IMR-90 (cell line): ENCODE measurements around the gene GRPEL2. TPM values are rescaled to one million over a fixed set of nuclear protein-coding genes. Genes with fewer than 3 reads are reported as not detected.

Experiments used
- ATAC-seq: fragments of 200-7000 bp; cut with Tn5 transposase; 2 replicates; pipeline ENCODE4 v1.9.1; 2020; ENCODE audit warnings: low read depth, mild to moderate bottlenecking, moderate library complexity
- BruUV-seq: library from RNA; stranded (reverse); fragments of 400-500 nt; replicated peaks from 2 replicates; lab custom pipeline; 2021; lab: Mats Ljungman, UMichigan
- CTCF ChIA-PET: fragments of 300-600 bp; formaldehyde crosslinking; extraction: SDS; loops from one replicate; lab custom pipeline; 2021; ENCODE audit warnings: antibody characterized with exemption; lab: Yijun Ruan, JAX
- POLR2A ChIA-PET: fragments of 300-600 bp; sonication (Branson Sonifier 250); formaldehyde crosslinking; loops from one replicate; lab custom pipeline; 2022; ENCODE audit warnings: antibody characterized with exemption; ENCODE audit not compliant: unreplicated experiment; lab: Charles Lee
- DNase-seq: peaks from one replicate; pipeline ENCODE4 v3.0.0; 2013
- H2AFZ ChIP-seq: replicated peaks from 2 replicates; pipeline ENCODE3; 2013; ENCODE audit warnings: low read length, mild to moderate bottlenecking; ENCODE audit not compliant: poor library complexity
- H2AK5ac ChIP-seq: 2 replicates; pipeline ENCODE4 v1.6.1; 2013; ENCODE audit warnings: low read depth, low read length, inconsistent platforms
- H2AK9ac ChIP-seq: replicated peaks from 2 replicates; pipeline ENCODE3; 2013; ENCODE audit warnings: mild to moderate bottlenecking, low read depth, low read length, moderate library complexity; ENCODE audit not compliant: poor library complexity
- H2BK120ac ChIP-seq: 2 replicates; pipeline ENCODE4 v1.6.1; 2013; ENCODE audit warnings: low read depth, low read length, inconsistent platforms
- H2BK15ac ChIP-seq: 3 replicates; pipeline ENCODE4 v1.6.1; 2013; ENCODE audit warnings: low read depth, low read length, inconsistent platforms
- H2BK20ac ChIP-seq: 2 replicates; pipeline ENCODE4 v1.6.1; 2013; ENCODE audit warnings: low read depth, mild to moderate bottlenecking, inconsistent platforms, low read length, moderate library complexity
- H2BK5ac ChIP-seq: 2 replicates; pipeline ENCODE4 v1.6.1; 2013; ENCODE audit warnings: mild to moderate bottlenecking, low read depth, low read length, inconsistent platforms; ENCODE audit not compliant: poor library complexity, severe bottlenecking
- H3K14ac ChIP-seq: replicated peaks from 2 replicates; pipeline ENCODE4 v1.6.1; 2013; ENCODE audit warnings: low read depth, low read length, inconsistent platforms
- H3K18ac ChIP-seq: 2 replicates; pipeline ENCODE4 v1.6.1; 2013; ENCODE audit warnings: low read depth, low read length, control low read depth
- H3K23ac ChIP-seq: 2 replicates; pipeline ENCODE4 v1.6.1; 2013; ENCODE audit warnings: low read depth, low read length, inconsistent platforms
- H3K27ac ChIP-seq: 2 replicates; pipeline ENCODE4 v1.5.1; 2013; ENCODE audit warnings: mild to moderate bottlenecking, control low read depth, low read length; ENCODE audit not compliant: insufficient read depth
- H3K27me3 ChIP-seq: 2 replicates; pipeline ENCODE4 v1.6.1; 2013; ENCODE audit warnings: low read length; ENCODE audit not compliant: control insufficient read depth, insufficient read depth
- H3K36me3 ChIP-seq: 2 replicates; pipeline ENCODE4 v1.6.1; 2013; ENCODE audit warnings: low read length, mixed read lengths; ENCODE audit not compliant: control insufficient read depth, insufficient read depth
- H3K4ac ChIP-seq: 2 replicates; pipeline ENCODE4 v1.6.1; 2013; ENCODE audit warnings: low read depth, low read length, inconsistent platforms
- H3K4me1 ChIP-seq: 2 replicates; pipeline ENCODE4 v1.6.1; 2013; ENCODE audit warnings: low read length, mixed read lengths; ENCODE audit not compliant: control insufficient read depth, insufficient read depth
- H3K4me2 ChIP-seq: 2 replicates; pipeline ENCODE4 v1.6.1; 2013; ENCODE audit warnings: low read depth, mild to moderate bottlenecking, control low read depth, low read length, moderate library complexity
- H3K4me3 ChIP-seq: 2 replicates; pipeline ENCODE4 v1.5.1; 2013; ENCODE audit warnings: low read depth, mild to moderate bottlenecking, control low read depth, low read length, moderate library complexity; ENCODE audit not compliant: insufficient read depth
- H3K56ac ChIP-seq: 2 replicates; pipeline ENCODE4 v1.6.1; 2013; ENCODE audit warnings: low read length, inconsistent platforms; ENCODE audit not compliant: insufficient read depth; ENCODE audit errors: extremely low read depth
- H3K79me1 ChIP-seq, 2 experiments: 2 replicates each; pipeline ENCODE4 v1.6.1; 2013; ENCODE audit warnings: low read length in 2 of 2, inconsistent platforms in 1 of 2, low read depth in 1 of 2
- H3K9ac ChIP-seq: 2 replicates; pipeline ENCODE4 v1.6.1; 2013; ENCODE audit warnings: low read depth, low read length, control low read depth
- H3K9me1 ChIP-seq: 2 replicates; pipeline ENCODE4 v1.6.1; 2013; ENCODE audit warnings: low read length, inconsistent platforms; ENCODE audit not compliant: insufficient read depth
- H3K9me3 ChIP-seq: 2 replicates; pipeline ENCODE4 v1.6.1; 2013; ENCODE audit warnings: low read length; ENCODE audit not compliant: control insufficient read depth, insufficient read depth
- H4K20me1 ChIP-seq: 2 replicates; pipeline ENCODE4 v1.6.1; 2013; ENCODE audit warnings: low read length, inconsistent platforms; ENCODE audit not compliant: insufficient read depth
- H4K5ac ChIP-seq: 2 replicates; pipeline ENCODE4 v1.6.1; 2013; ENCODE audit warnings: mild to moderate bottlenecking, low read depth, low read length, control low read depth
- H4K8ac ChIP-seq, 2 experiments: 2 replicates each; pipeline ENCODE4 v1.6.1; 2013; ENCODE audit warnings: low read depth in 2 of 2, low read length in 2 of 2, control low read depth in 1 of 2, inconsistent platforms in 1 of 2
- H4K91ac ChIP-seq: 2 replicates; pipeline ENCODE4 v1.6.1; 2013; ENCODE audit warnings: low read depth, low read length, inconsistent platforms; ENCODE audit not compliant: insufficient read depth
- BHLHE40 ChIP-seq: fragments of 150-350 bp; IDR thresholded peaks from 2 replicates; pipeline ENCODE4 v1.6.1; 2016; ENCODE audit warnings: mild to moderate bottlenecking, low read depth, low read length
- CHD1 ChIP-seq: IDR thresholded peaks from 2 replicates; pipeline ENCODE4 v1.6.1; 2012; ENCODE audit warnings: low read depth, low read length, improper control_type of control experiment
- CTCF ChIP-seq: conservative IDR thresholded peaks from 2 replicates; pipeline ENCODE4 v1.5.1; 2012; ENCODE audit warnings: mild to moderate bottlenecking, low read depth, low read length, improper control_type of control experiment
- FOS ChIP-seq: fragments of 150-350 bp; IDR thresholded peaks from 2 replicates; pipeline ENCODE4 v1.6.1; 2016; ENCODE audit warnings: low read depth, low read length
- MAFK ChIP-seq: IDR thresholded peaks from 2 replicates; pipeline ENCODE4 v1.6.1; 2012; ENCODE audit warnings: low read depth, low read length, improper control_type of control experiment
- MAZ ChIP-seq: IDR thresholded peaks from 2 replicates; pipeline ENCODE4 v1.6.1; 2012; ENCODE audit warnings: low read depth, mild to moderate bottlenecking, low read length, improper control_type of control experiment, moderate library complexity, borderline replicate concordance
- MXI1 ChIP-seq: IDR thresholded peaks from 2 replicates; pipeline ENCODE4 v1.6.1; 2012; ENCODE audit warnings: low read depth, mild to moderate bottlenecking, low read length, moderate library complexity, borderline replicate concordance
- POLR2A ChIP-seq: IDR thresholded peaks from 2 replicates; pipeline ENCODE4 v1.6.1; 2012; ENCODE audit warnings: mild to moderate bottlenecking, low read depth, low read length
- RAD21 ChIP-seq: IDR thresholded peaks from 2 replicates; pipeline ENCODE4 v1.6.1; 2012; ENCODE audit warnings: low read length, improper control_type of control experiment
- RCOR1 ChIP-seq: IDR thresholded peaks from 2 replicates; pipeline ENCODE4 v1.6.1; 2012; ENCODE audit warnings: mild to moderate bottlenecking, low read length, improper control_type of control experiment; ENCODE audit not compliant: insufficient replicate concordance
- RFX5 ChIP-seq: IDR thresholded peaks from 2 replicates; pipeline ENCODE4 v1.8.0; 2012; ENCODE audit warnings: low read depth, mild to moderate bottlenecking, low read length, moderate library complexity
- WGBS, 2 experiments: methylation state at CpG; one replicate each; pipeline versions ENCODE4 v1.1.5 to v1.1.7; 2013; ENCODE audit warnings: missing lambda C conversion rate in 2 of 2; ENCODE audit not compliant: insufficient read length in 1 of 2; ENCODE audit errors: extremely low coverage in 2 of 2; 5-methylcytosine and 5-hydroxymethylcytosine counted together
- dilution Hi-C: fragments of 300-500 bp; cut with HindIII; formaldehyde crosslinking; loops from one replicate; pipeline ENCODE4 v1.14.3; 2018; ENCODE audit warnings: low sequenced_read_pairs; ENCODE audit not compliant: unreplicated experiment
- in situ Hi-C: fragments of 300-500 bp; cut with MboI; formaldehyde crosslinking; loops from 3 replicates; pipeline ENCODE4 v1.14.3; 2019; ENCODE audit warnings: low sequenced_read_pairs, inconsistent platforms, mixed read lengths
- intact Hi-C: fragments of 100-400 bp; cut with micrococcal nuclease; formaldehyde crosslinking; loops from 2 replicates; pipeline ENCODE4 v1.10.0; 2022
- polyA plus RNA-seq, 3 experiments: library from polyadenylated mRNA; depleted of rRNA; stranded (reverse); fragments of >200 nt; gene quantifications; 2 replicates each; pipeline ENCODE4 v1.2.3, GENCODE V29; 2012; ENCODE audit warnings: low replicate concordance in 1 of 3
- total RNA-seq: library from RNA; depleted of rRNA; stranded (reverse); fragments of >200 nt; gene quantifications from 2 replicates; pipeline ENCODE4 v1.2.3, GENCODE V29; 2012
- TF ChIP-seq, protein P1 (sequence below): fragments of 150-350 bp; IDR thresholded peaks from 2 replicates; pipeline ENCODE4 v1.6.1; 2017; ENCODE audit warnings: mild to moderate bottlenecking, antibody characterized with exemption, low read length, low read depth

The GRPEL2 gene
- total and polyA plus RNA-seq, 2 of the 4 experiments (the other 2 are of a cell fraction): 6.2 to 18.1 TPM

GRCh38 chr5:149319174-149319573 lies 26.1 kb upstream of the GRPEL2 start:
- intact Hi-C loops: no loop called here
- POLR2A ChIA-PET: no interaction called here
- H4K20me1 ChIP-seq: no peaks in the 10 kb centered on the region

More at GRCh38 chr5:149319174-149319573, 26.1 kb upstream of the GRPEL2 start:
- Histone ChIP-seq H3K4me3 (no peak overlapping the region), H3K23ac (no peak overlapping the region), H2AK9ac (no peak overlapping the region), H4K91ac (no peak overlapping the region), H2BK5ac (no peak overlapping the region), H3K56ac (no peak overlapping the region), H3K4me1 (peaks cover 8% of the 10 kb centered on the region), H3K9ac (no peak overlapping the region), H3K14ac (no peak overlapping the region), H2BK15ac (no peak overlapping the region), H3K27ac (no peak overlapping the region), H3K36me3 (no peaks in the 10 kb centered on the region), H3K18ac (no peak overlapping the region), H4K8ac (no peak overlapping the region), H3K27me3 (no peaks in the 10 kb centered on the region), H2AK5ac (no peak overlapping the region), H2BK20ac (no peak overlapping the region), H2AFZ (peak overlapping the region; percentile 3), H3K9me1 (peaks cover 17% of the 10 kb centered on the region), H3K4ac (no peak overlapping the region), H3K9me3 (no peaks in the 10 kb centered on the region), H2BK120ac (no peak overlapping the region), H3K4me2 (no peak overlapping the region), H4K5ac (no peak overlapping the region), H3K79me1 (no peaks in the 10 kb centered on the region)
- no peak for DNase-seq
- TF ChIP-seq MXI1 (no peak), POLR2A (no peak), RAD21 (no peak), MAFK (no peak), CHD1 (no peak), RCOR1 (no peak), MAZ (no peak), BHLHE40 (no peak), CTCF (no peak), FOS (no peak), RFX5 (no peak)
- TF ChIP-seq, protein P1, sequence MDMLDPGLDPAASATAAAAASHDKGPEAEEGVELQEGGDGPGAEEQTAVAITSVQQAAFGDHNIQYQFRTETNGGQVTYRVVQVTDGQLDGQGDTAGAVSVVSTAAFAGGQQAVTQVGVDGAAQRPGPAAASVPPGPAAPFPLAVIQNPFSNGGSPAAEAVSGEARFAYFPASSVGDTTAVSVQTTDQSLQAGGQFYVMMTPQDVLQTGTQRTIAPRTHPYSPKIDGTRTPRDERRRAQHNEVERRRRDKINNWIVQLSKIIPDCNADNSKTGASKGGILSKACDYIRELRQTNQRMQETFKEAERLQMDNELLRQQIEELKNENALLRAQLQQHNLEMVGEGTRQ: no peak
- WGBS, 2 experiments: 100% methylated on average over 3 of the region's 3 CpGs; no CpG with 5 or more reads in 1 of the 2 experiments
- CTCF ChIA-PET: no interaction called here
- BruUV-seq: no TSS peak
- in situ Hi-C loops (no loop called here), dilution Hi-C loops (no loop called here)
- no peak for ATAC-seq
